ENCODE results near the gene DTWD2.
"Not testable (repeated sequence)": the region's sequence is repeated elsewhere in the genome, so short reads cannot be mapped to it uniquely, and the experiment has no call there.

DNA sequence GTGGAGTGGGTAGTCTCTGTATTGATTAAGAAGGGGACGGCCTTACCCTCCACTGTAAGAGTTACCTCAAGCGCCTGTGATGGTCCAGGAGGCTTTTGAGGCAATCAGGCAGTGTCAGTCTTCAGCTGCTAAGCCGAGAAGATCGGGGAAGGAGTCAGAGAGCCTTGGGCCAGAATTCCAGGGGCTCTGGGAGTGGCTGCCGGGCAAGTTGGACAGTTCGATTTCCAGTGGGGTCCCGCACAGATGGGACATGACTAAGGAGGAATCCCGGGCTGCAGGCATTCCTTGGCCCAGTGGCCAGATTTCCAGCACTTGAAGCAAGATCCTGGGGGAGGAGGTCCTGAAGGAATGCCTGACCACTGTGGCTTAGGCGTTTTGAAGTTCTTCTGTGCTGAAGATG is 38.0 kb downstream of the DTWD2 start:
- TF ChIP-seq, protein P1, sequence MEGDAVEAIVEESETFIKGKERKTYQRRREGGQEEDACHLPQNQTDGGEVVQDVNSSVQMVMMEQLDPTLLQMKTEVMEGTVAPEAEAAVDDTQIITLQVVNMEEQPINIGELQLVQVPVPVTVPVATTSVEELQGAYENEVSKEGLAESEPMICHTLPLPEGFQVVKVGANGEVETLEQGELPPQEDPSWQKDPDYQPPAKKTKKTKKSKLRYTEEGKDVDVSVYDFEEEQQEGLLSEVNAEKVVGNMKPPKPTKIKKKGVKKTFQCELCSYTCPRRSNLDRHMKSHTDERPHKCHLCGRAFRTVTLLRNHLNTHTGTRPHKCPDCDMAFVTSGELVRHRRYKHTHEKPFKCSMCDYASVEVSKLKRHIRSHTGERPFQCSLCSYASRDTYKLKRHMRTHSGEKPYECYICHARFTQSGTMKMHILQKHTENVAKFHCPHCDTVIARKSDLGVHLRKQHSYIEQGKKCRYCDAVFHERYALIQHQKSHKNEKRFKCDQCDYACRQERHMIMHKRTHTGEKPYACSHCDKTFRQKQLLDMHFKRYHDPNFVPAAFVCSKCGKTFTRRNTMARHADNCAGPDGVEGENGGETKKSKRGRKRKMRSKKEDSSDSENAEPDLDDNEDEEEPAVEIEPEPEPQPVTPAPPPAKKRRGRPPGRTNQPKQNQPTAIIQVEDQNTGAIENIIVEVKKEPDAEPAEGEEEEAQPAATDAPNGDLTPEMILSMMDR (IDR thresholded peaks at IDR 0.05; ENCODE audit: poor library complexity), result not testable (repeated sequence)
- TF ChIP-seq EZH2 (IDR thresholded peaks at IDR 0.05; ENCODE audit: borderline replicate concordance); EZH2phosphoT487 (IDR thresholded peaks at IDR 0.05; ENCODE audit: low read depth, severe bottlenecking, unreplicated experiment): not testable (repeated sequence)

Data from hepatocyte (in vitro differentiated cells).